Adrenal gland (tissue), 5 donors: ENCODE measurements around the gene IPO11.

Source experiments
- POLR2A ChIP-seq, 2 donors: fragments of 450-650 bp; IDR thresholded peaks; one replicate each; pipeline ENCODE4 v1.6.1; 2017; ENCODE audit warnings: antibody characterized with exemption in 2 of 2, mild to moderate bottlenecking in 2 of 2, moderate library complexity in 1 of 2
- TF ChIP-seq, protein P1 (sequence below), 6 experiments: fragments of 450-650 bp in 4 of 6; fragments of 200-600 bp in 2 of 6; sonication (generic) in 1 of 6; IDR thresholded peaks; 1 replicate in 5 of 6; 2 replicates in 1 of 6; pipeline versions ENCODE4 v1.5.1 to v1.8.0; 2016 to 2021; ENCODE audit warnings: antibody characterized with exemption in 6 of 6, mild to moderate bottlenecking in 2 of 6, moderate library complexity in 1 of 6
- donor health status: DM: no; HTN: no; CAD: no.

DNA sequence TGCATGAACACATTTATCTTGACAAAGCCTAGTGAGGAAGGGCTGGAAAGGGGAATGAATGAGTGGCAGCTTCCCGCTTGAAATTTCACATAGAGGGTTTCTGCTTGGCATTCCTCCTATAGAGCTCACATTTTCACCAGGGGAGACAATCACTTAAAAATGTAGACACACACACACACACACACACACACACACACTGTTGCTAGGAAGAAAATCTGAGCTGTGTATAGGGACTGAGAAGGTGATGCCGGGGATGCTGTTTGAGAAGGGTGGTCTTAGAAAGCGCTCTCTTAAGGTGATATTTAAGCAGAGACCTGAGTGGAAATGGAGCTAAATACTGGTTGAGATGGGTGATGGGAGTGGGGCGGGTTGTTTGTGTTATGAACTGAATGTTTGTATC lies 236.5 kb downstream of the IPO11 start:
- TF ChIP-seq, protein P1, sequence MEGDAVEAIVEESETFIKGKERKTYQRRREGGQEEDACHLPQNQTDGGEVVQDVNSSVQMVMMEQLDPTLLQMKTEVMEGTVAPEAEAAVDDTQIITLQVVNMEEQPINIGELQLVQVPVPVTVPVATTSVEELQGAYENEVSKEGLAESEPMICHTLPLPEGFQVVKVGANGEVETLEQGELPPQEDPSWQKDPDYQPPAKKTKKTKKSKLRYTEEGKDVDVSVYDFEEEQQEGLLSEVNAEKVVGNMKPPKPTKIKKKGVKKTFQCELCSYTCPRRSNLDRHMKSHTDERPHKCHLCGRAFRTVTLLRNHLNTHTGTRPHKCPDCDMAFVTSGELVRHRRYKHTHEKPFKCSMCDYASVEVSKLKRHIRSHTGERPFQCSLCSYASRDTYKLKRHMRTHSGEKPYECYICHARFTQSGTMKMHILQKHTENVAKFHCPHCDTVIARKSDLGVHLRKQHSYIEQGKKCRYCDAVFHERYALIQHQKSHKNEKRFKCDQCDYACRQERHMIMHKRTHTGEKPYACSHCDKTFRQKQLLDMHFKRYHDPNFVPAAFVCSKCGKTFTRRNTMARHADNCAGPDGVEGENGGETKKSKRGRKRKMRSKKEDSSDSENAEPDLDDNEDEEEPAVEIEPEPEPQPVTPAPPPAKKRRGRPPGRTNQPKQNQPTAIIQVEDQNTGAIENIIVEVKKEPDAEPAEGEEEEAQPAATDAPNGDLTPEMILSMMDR (IDR thresholded peaks at IDR 0.05), result no peak
- no peak for TF ChIP-seq POLR2A (IDR thresholded peaks at IDR 0.05)
